IMR-90 (cell line): ENCODE measurements around the gene ADGRG1. TPM values are rescaled to one million over a fixed set of nuclear protein-coding genes. Genes with fewer than 3 reads are reported as not detected.

Source experiments
- ATAC-seq: fragments of 200-7000 bp; cut with Tn5 transposase; 2 replicates; pipeline ENCODE4 v1.9.1; 2020; ENCODE audit warnings: low read depth, mild to moderate bottlenecking, moderate library complexity
- BruUV-seq: library from RNA; stranded (reverse); fragments of 400-500 nt; replicated peaks from 2 replicates; lab custom pipeline; 2021; lab: Mats Ljungman, UMichigan
- CTCF ChIA-PET: fragments of 300-600 bp; formaldehyde crosslinking; extraction: SDS; loops from one replicate; lab custom pipeline; 2021; ENCODE audit warnings: antibody characterized with exemption; lab: Yijun Ruan, JAX
- POLR2A ChIA-PET: fragments of 300-600 bp; sonication (Branson Sonifier 250); formaldehyde crosslinking; loops from one replicate; lab custom pipeline; 2022; ENCODE audit warnings: antibody characterized with exemption; ENCODE audit not compliant: unreplicated experiment; lab: Charles Lee
- DNase-seq: peaks from one replicate; pipeline ENCODE4 v3.0.0; 2013
- H2AFZ ChIP-seq: replicated peaks from 2 replicates; pipeline ENCODE3; 2013; ENCODE audit warnings: low read length, mild to moderate bottlenecking; ENCODE audit not compliant: poor library complexity
- H2AK5ac ChIP-seq: 2 replicates; pipeline ENCODE4 v1.6.1; 2013; ENCODE audit warnings: low read depth, low read length, inconsistent platforms
- H2AK9ac ChIP-seq: replicated peaks from 2 replicates; pipeline ENCODE3; 2013; ENCODE audit warnings: mild to moderate bottlenecking, low read depth, low read length, moderate library complexity; ENCODE audit not compliant: poor library complexity
- H2BK120ac ChIP-seq: 2 replicates; pipeline ENCODE4 v1.6.1; 2013; ENCODE audit warnings: low read depth, low read length, inconsistent platforms
- H2BK15ac ChIP-seq: 3 replicates; pipeline ENCODE4 v1.6.1; 2013; ENCODE audit warnings: low read depth, low read length, inconsistent platforms
- H2BK20ac ChIP-seq: 2 replicates; pipeline ENCODE4 v1.6.1; 2013; ENCODE audit warnings: low read depth, mild to moderate bottlenecking, inconsistent platforms, low read length, moderate library complexity
- H2BK5ac ChIP-seq: 2 replicates; pipeline ENCODE4 v1.6.1; 2013; ENCODE audit warnings: mild to moderate bottlenecking, low read depth, low read length, inconsistent platforms; ENCODE audit not compliant: poor library complexity, severe bottlenecking
- H3K14ac ChIP-seq: replicated peaks from 2 replicates; pipeline ENCODE4 v1.6.1; 2013; ENCODE audit warnings: low read depth, low read length, inconsistent platforms
- H3K18ac ChIP-seq: 2 replicates; pipeline ENCODE4 v1.6.1; 2013; ENCODE audit warnings: low read depth, low read length, control low read depth
- H3K23ac ChIP-seq: 2 replicates; pipeline ENCODE4 v1.6.1; 2013; ENCODE audit warnings: low read depth, low read length, inconsistent platforms
- H3K27ac ChIP-seq: 2 replicates; pipeline ENCODE4 v1.5.1; 2013; ENCODE audit warnings: mild to moderate bottlenecking, control low read depth, low read length; ENCODE audit not compliant: insufficient read depth
- H3K27me3 ChIP-seq: 2 replicates; pipeline ENCODE4 v1.6.1; 2013; ENCODE audit warnings: low read length; ENCODE audit not compliant: control insufficient read depth, insufficient read depth
- H3K36me3 ChIP-seq: 2 replicates; pipeline ENCODE4 v1.6.1; 2013; ENCODE audit warnings: low read length, mixed read lengths; ENCODE audit not compliant: control insufficient read depth, insufficient read depth
- H3K4ac ChIP-seq: 2 replicates; pipeline ENCODE4 v1.6.1; 2013; ENCODE audit warnings: low read depth, low read length, inconsistent platforms
- H3K4me1 ChIP-seq: 2 replicates; pipeline ENCODE4 v1.6.1; 2013; ENCODE audit warnings: low read length, mixed read lengths; ENCODE audit not compliant: control insufficient read depth, insufficient read depth
- H3K4me2 ChIP-seq: 2 replicates; pipeline ENCODE4 v1.6.1; 2013; ENCODE audit warnings: low read depth, mild to moderate bottlenecking, control low read depth, low read length, moderate library complexity
- H3K4me3 ChIP-seq: 2 replicates; pipeline ENCODE4 v1.5.1; 2013; ENCODE audit warnings: low read depth, mild to moderate bottlenecking, control low read depth, low read length, moderate library complexity; ENCODE audit not compliant: insufficient read depth
- H3K56ac ChIP-seq: 2 replicates; pipeline ENCODE4 v1.6.1; 2013; ENCODE audit warnings: low read length, inconsistent platforms; ENCODE audit not compliant: insufficient read depth; ENCODE audit errors: extremely low read depth
- H3K79me1 ChIP-seq, 2 experiments: 2 replicates each; pipeline ENCODE4 v1.6.1; 2013; ENCODE audit warnings: low read length in 2 of 2, inconsistent platforms in 1 of 2, low read depth in 1 of 2
- H3K9ac ChIP-seq: 2 replicates; pipeline ENCODE4 v1.6.1; 2013; ENCODE audit warnings: low read depth, low read length, control low read depth
- H3K9me1 ChIP-seq: 2 replicates; pipeline ENCODE4 v1.6.1; 2013; ENCODE audit warnings: low read length, inconsistent platforms; ENCODE audit not compliant: insufficient read depth
- H3K9me3 ChIP-seq: 2 replicates; pipeline ENCODE4 v1.6.1; 2013; ENCODE audit warnings: low read length; ENCODE audit not compliant: control insufficient read depth, insufficient read depth
- H4K20me1 ChIP-seq: 2 replicates; pipeline ENCODE4 v1.6.1; 2013; ENCODE audit warnings: low read length, inconsistent platforms; ENCODE audit not compliant: insufficient read depth
- H4K5ac ChIP-seq: 2 replicates; pipeline ENCODE4 v1.6.1; 2013; ENCODE audit warnings: mild to moderate bottlenecking, low read depth, low read length, control low read depth
- H4K8ac ChIP-seq, 2 experiments: 2 replicates each; pipeline ENCODE4 v1.6.1; 2013; ENCODE audit warnings: low read depth in 2 of 2, low read length in 2 of 2, control low read depth in 1 of 2, inconsistent platforms in 1 of 2
- H4K91ac ChIP-seq: 2 replicates; pipeline ENCODE4 v1.6.1; 2013; ENCODE audit warnings: low read depth, low read length, inconsistent platforms; ENCODE audit not compliant: insufficient read depth
- CEBPB ChIP-seq: IDR thresholded peaks from 2 replicates; pipeline ENCODE4 v1.6.1; 2012; ENCODE audit warnings: low read depth, low read length, improper control_type of control experiment
- CHD1 ChIP-seq: IDR thresholded peaks from 2 replicates; pipeline ENCODE4 v1.6.1; 2012; ENCODE audit warnings: low read depth, low read length, improper control_type of control experiment
- MAZ ChIP-seq: IDR thresholded peaks from 2 replicates; pipeline ENCODE4 v1.6.1; 2012; ENCODE audit warnings: low read depth, mild to moderate bottlenecking, low read length, improper control_type of control experiment, moderate library complexity, borderline replicate concordance
- RCOR1 ChIP-seq: IDR thresholded peaks from 2 replicates; pipeline ENCODE4 v1.6.1; 2012; ENCODE audit warnings: mild to moderate bottlenecking, low read length, improper control_type of control experiment; ENCODE audit not compliant: insufficient replicate concordance
- WGBS, 2 experiments: methylation state at CpG; one replicate each; pipeline versions ENCODE4 v1.1.5 to v1.1.7; 2013; ENCODE audit warnings: missing lambda C conversion rate in 2 of 2; ENCODE audit not compliant: insufficient read length in 1 of 2; ENCODE audit errors: extremely low coverage in 2 of 2; 5-methylcytosine and 5-hydroxymethylcytosine counted together
- dilution Hi-C: fragments of 300-500 bp; cut with HindIII; formaldehyde crosslinking; loops from one replicate; pipeline ENCODE4 v1.14.3; 2018; ENCODE audit warnings: low sequenced_read_pairs; ENCODE audit not compliant: unreplicated experiment
- in situ Hi-C: fragments of 300-500 bp; cut with MboI; formaldehyde crosslinking; loops from 3 replicates; pipeline ENCODE4 v1.14.3; 2019; ENCODE audit warnings: low sequenced_read_pairs, inconsistent platforms, mixed read lengths
- intact Hi-C: fragments of 100-400 bp; cut with micrococcal nuclease; formaldehyde crosslinking; loops from 2 replicates; pipeline ENCODE4 v1.10.0; 2022
- polyA plus RNA-seq, 3 experiments: library from polyadenylated mRNA; depleted of rRNA; stranded (reverse); fragments of >200 nt; gene quantifications; 2 replicates each; pipeline ENCODE4 v1.2.3, GENCODE V29; 2012; ENCODE audit warnings: low replicate concordance in 1 of 3
- total RNA-seq: library from RNA; depleted of rRNA; stranded (reverse); fragments of >200 nt; gene quantifications from 2 replicates; pipeline ENCODE4 v1.2.3, GENCODE V29; 2012
- TF ChIP-seq, protein P1 (sequence below): fragments of 150-350 bp; IDR thresholded peaks from 2 replicates; pipeline ENCODE4 v1.6.1; 2017; ENCODE audit warnings: mild to moderate bottlenecking, antibody characterized with exemption, low read length, low read depth

Gene ADGRG1
- total and polyA plus RNA-seq, 2 of the 4 experiments (the other 2 are of a cell fraction): 0.90 to 8.4 TPM

DNA sequence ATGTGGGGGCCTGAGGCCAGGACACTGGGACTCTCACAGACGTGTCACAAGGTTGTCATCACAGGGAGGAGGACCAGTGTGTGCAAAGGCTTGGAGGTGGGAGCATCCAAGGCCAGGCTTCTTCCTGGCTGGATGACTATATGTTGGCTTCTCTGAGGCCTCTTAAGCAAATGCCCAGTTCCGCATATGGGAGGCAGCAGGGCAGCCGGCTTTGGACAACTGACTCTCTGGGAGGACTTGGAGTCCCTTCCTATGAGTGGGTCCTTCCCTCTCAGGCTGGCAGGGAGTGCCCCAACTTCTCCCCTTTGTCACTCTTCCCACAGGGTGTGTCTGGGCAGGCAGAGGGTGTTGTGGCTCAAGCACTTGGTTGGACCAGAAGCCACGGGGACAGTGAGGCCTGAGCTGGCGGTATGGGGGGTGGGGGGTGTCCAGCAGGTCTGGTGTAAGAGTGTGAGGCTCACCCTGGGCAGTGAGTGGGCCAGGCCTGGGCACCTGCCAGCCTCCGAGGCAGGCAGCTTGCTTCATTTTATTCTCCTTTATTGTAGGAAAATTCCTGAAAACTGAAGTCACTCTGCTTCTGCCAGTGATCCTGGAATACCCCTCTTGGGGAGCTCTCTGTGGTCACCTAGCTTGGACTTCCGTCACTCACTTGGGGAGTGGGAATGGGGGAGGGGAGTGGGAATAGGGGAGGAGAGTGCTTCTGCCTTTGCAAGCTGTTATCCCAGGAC lies 14.9 kb downstream of the ADGRG1 start:
- Histone ChIP-seq H3K36me3 (no peaks in the 10 kb centered on the region), H3K23ac (no peak overlapping the region), H2BK5ac (no peak overlapping the region), H3K27me3 (peaks cover 9% of the 10 kb centered on the region), H3K9me1 (peaks cover 19% of the 10 kb centered on the region), H4K20me1 (no peaks in the 10 kb centered on the region), H2AK9ac (peak overlapping the region; percentile 86), H3K79me1 (no peaks in the 10 kb centered on the region), H4K8ac (peak overlapping the region in 1 of 2 experiments; percentile 51; a peak in 1 of 4 replicates), H3K4ac (peak overlapping the region; percentile 42), H3K4me1 (peaks cover 8% of the 10 kb centered on the region), H2AK5ac (peak overlapping the region; percentile 12; the same call in 1 of the 2 replicates), H2BK15ac (no peak overlapping the region), H3K14ac (0 out of 2 replicates have a peak overlapping the region, but pooled peaks have one; percentile 37), H2BK120ac (peak overlapping the region; percentile 71), H3K4me2 (no peak overlapping the region), H2BK20ac (peak overlapping the region; percentile 32; the same call in 1 of the 2 replicates), H3K4me3 (no peak overlapping the region), H3K56ac (no peak overlapping the region), H3K9me3 (no peaks in the 10 kb centered on the region), H4K91ac (no peak overlapping the region), H4K5ac (no peak overlapping the region), H3K9ac (no peak overlapping the region), H3K27ac (no peak overlapping the region), H3K18ac (no peak overlapping the region), H2AFZ (peak overlapping the region; percentile 61)
- intact Hi-C loops: loop anchor here (10.0 kb wide), 1 partner anchor 361 kb away; the partner anchor contains the start of genes USB1 and ZNF319
- DNase-seq (peak; percentile 70), ATAC-seq (peak; percentile 50)
- TF ChIP-seq MAZ (peak; percentile 40; the same call in 1 of the 2 replicates), CHD1 (no peak), CEBPB (peak; percentile 49; the same call in 1 of the 2 replicates), RCOR1 (peak; percentile 54)
- TF ChIP-seq, protein P1, sequence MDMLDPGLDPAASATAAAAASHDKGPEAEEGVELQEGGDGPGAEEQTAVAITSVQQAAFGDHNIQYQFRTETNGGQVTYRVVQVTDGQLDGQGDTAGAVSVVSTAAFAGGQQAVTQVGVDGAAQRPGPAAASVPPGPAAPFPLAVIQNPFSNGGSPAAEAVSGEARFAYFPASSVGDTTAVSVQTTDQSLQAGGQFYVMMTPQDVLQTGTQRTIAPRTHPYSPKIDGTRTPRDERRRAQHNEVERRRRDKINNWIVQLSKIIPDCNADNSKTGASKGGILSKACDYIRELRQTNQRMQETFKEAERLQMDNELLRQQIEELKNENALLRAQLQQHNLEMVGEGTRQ: no peak
- POLR2A ChIA-PET: no interaction called here
- 17% methylated on average over 3 of the region's 7 CpGs; no CpG with 5 or more reads in 1 of the 2 experiments for WGBS, 2 experiments
- dilution Hi-C loops: no loop called here
- CTCF ChIA-PET: interaction anchor here (1.3 kb wide), 1 partner anchor 52 kb away, joined by 3 read pairs; no protein-coding TSS in a partner anchor
- BruUV-seq: no TSS peak
- in situ Hi-C loops: loop anchor here (5.0 kb wide), 1 partner anchor 41 kb away; no protein-coding TSS in a partner anchor
